Activated naive CD4-positive, alpha-beta T cell treated with anti-CD3 and anti-CD28 coated beads for 36 hours (primary cell): Measurements from ENCODE around the gene HMCES. TPM values are rescaled to one million over a fixed set of nuclear protein-coding genes. Genes with fewer than 3 reads are reported as not detected.
"Not testable (repeated sequence)": the region's sequence is repeated elsewhere in the genome, so short reads cannot be mapped to it uniquely, and the experiment has no call there.

Source experiments
- CTCF ChIA-PET: fragments of 350-600 bp; sonication (Branson Sonifier 250); formaldehyde crosslinking; loops from one replicate; lab custom pipeline; 2021; ENCODE audit warnings: antibody characterized with exemption; lab: Charles Lee
- DNase-seq: peaks from one replicate; pipeline ENCODE4 v3.0.0-alpha.2; 2020
- H3K27ac Mint-ChIP-seq: one replicate; pipeline ENCODE4 v1.8.0; 2021; ENCODE audit warnings: mild to moderate bottlenecking, mixed read lengths
- H3K27me3 Mint-ChIP-seq: one replicate; pipeline ENCODE4 v1.8.0; 2021; ENCODE audit warnings: low read depth, mixed read lengths
- H3K36me3 Mint-ChIP-seq: one replicate; pipeline ENCODE4 v1.8.0; 2021; ENCODE audit warnings: low read depth, mixed read lengths
- H3K4me1 Mint-ChIP-seq: one replicate; pipeline ENCODE4 v1.8.0; 2021; ENCODE audit warnings: low read depth, mixed read lengths
- H3K4me3 Mint-ChIP-seq: one replicate; pipeline ENCODE4 v1.8.0; 2021; ENCODE audit warnings: mild to moderate bottlenecking, moderate library complexity, mixed read lengths
- H3K9me3 Mint-ChIP-seq: one replicate; pipeline ENCODE4 v1.8.0; 2021; ENCODE audit warnings: mixed read lengths
- intact Hi-C: fragments of 100-400 bp; cut with micrococcal nuclease; formaldehyde crosslinking; loops from one replicate; pipeline ENCODE4 v1.15.1; 2023
- total RNA-seq, 2 experiments: library from RNA; stranded (reverse); gene quantifications; one replicate each; pipeline ENCODE4 v1.2.3, GENCODE V29; 2021

Gene HMCES
- total RNA-seq, 2 experiments from 2014 or later = 35.0 to 35.8 TPM

DNA sequence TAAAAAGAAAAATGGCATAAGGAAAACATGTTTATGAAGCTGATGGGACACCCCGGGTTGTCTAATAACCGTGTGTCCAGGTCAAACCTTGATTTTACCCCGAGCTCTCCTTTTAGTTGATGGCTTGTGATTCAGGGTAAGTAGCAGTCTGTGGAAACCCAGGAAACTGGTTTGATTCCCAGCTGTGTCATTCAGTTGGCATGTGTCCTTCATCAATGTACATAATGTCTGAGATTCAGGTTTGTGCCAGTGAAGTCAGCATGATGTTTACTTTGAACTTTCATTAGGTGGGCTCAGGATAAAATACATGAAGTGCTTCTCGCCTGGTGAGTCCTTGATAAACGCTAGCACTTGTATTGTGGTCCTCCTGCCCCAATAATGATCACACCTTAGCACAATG is 33.5 kb upstream of the HMCES start:
- Mint-ChIP-seq H3K27me3 (no peaks in the 10 kb centered on the region), H3K4me3 (no peak overlapping the region), H3K27ac (peak overlapping the region; percentile 46), H3K36me3 (peaks cover 2% of the 10 kb centered on the region), H3K4me1 (peaks cover 20% of the 10 kb centered on the region), H3K9me3 (no peaks in the 10 kb centered on the region)
- intact Hi-C loops = loop anchor here (1.0 to 2.0 kb wide), 6 partner anchors 84 to 368 kb away; partner anchors contain the start of gene ISY1
- CTCF ChIA-PET = interaction anchor here (0.6 to 5.9 kb wide), 37 partner anchors 8 to 370 kb away, joined by 3 to 90 read pairs (median 4); no protein-coding TSS in a partner anchor
- DNase-seq = no peak

DNA sequence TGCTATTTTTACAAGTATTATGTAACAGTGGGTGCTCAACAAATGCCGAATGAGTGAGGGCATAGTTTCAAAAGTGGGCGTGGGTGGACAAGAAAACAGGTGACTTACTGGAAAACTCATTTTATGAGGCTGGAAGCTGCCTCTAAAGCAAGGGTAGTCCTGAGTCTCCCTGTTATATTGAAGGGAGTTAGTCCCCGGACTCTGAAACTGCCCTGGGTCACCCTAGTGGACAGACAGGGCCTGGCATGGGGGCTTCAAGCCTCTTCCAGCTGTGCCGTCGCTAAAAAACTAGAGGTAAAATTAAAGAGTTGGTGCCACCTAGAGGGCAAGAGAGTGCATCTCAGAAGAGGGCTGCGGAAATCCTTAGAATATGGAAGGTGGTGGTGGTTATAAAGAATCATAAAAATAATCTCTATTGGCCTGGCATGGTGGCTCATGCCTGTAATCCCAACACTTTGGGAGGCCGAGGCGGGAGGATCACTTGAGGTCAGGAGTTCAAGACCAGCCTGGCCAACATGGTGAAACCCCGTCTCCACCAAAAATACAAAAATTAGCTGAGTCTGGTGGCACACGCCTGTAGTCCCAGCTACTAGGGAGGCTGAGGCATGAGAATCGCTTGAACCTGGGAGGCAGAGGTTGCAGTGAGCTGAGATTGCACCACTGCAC is 32.9 kb upstream of the HMCES start:
- not testable (repeated sequence) for H3K4me3 Mint-ChIP-seq, H3K9me3 Mint-ChIP-seq, H3K36me3 Mint-ChIP-seq, H3K27me3 Mint-ChIP-seq
- CTCF ChIA-PET = interaction anchor here (0.7 to 5.9 kb wide), 45 partner anchors 9 to 375 kb away, joined by 3 to 90 read pairs (median 4); partner anchors contain the start of gene RAB43
- DNase-seq = peak; percentile 79
- peak overlapping the region; percentile 46 for H3K27ac Mint-ChIP-seq
- peaks cover 26% of the 10 kb centered on the region for H3K4me1 Mint-ChIP-seq
- intact Hi-C loops = loop anchor here (1.0 to 2.0 kb wide), 6 partner anchors 84 to 369 kb away; partner anchors contain the start of gene ISY1

DNA sequence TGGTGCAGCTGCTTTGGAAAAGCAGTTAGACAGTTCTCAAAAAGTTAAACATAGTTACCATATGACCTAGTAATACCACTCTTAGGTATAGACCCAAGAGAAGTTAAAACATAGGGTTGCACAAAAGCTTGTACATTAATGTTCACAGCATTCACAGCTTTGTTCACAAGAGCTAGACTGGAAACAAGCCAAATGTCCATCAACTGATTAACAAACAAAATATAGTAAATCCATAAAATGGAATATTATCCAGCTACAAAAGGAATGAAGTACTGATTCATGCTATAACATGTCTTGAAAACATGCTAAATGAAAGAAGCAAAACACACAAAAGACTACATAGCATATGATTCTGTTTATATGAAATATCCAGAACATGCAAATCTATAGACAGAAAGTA is 32.0 kb upstream of the HMCES start:
- H3K9me3 Mint-ChIP-seq = no peaks in the 10 kb centered on the region
- H3K4me1 Mint-ChIP-seq = peaks cover 27% of the 10 kb centered on the region
- intact Hi-C loops = no loop called here
- DNase-seq = no peak
- CTCF ChIA-PET = interaction anchor here (0.7 to 5.9 kb wide), 27 partner anchors 10 to 376 kb away, joined by 3 to 90 read pairs (median 6); partner anchors contain the start of gene RAB43
- H3K4me3 Mint-ChIP-seq = no peak overlapping the region
- no peaks in the 10 kb centered on the region for H3K27me3 Mint-ChIP-seq
- peaks cover 8% of the 10 kb centered on the region for H3K36me3 Mint-ChIP-seq
- H3K27ac Mint-ChIP-seq = no peak overlapping the region

DNA sequence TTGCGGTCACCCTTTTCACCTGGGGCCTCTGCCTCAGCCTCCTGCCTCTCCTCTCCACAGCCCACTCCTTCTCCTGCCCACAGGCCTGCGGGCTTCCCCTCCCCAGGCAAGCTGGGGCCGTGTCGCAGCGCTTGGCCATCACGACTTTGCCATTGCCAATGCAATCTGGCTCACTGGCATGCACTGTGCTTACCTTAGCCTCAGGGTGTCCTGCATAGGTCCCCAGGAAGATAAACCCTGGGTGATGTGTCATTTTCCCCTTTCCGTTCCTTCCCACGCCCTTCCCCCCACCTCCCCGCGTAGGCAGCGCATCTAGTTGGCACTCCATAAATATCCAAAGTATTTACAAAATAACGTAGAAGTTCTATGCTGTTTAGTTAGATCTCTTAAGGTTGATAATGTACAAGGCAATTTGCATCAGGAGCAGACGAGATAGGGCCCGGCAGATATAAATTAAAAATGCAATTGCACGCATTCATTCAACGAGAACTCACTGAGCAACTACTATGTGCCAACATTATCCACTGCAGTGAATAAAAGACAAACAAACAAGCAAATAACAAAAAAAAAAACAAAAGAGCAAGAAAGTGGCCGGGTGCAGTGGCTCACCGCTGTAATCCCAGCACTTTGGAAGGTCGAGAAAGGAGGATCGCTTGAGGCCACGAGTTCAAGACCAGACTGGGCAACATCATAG is 30.2 kb upstream of the HMCES start:
- intact Hi-C loops = no loop called here
- Mint-ChIP-seq H3K27ac (peak overlapping the region; percentile 89), H3K9me3 (no peaks in the 10 kb centered on the region), H3K36me3 (peaks cover 20% of the 10 kb centered on the region), H3K4me1 (peaks cover 33% of the 10 kb centered on the region), H3K27me3 (no peaks in the 10 kb centered on the region), H3K4me3 (peak overlapping the region; percentile 95)
- no peak for DNase-seq
- CTCF ChIA-PET = interaction anchor here (0.8 to 5.9 kb wide), 4 partner anchors 86 to 278 kb away, joined by 3 to 54 read pairs (median 27); no protein-coding TSS in a partner anchor

DNA sequence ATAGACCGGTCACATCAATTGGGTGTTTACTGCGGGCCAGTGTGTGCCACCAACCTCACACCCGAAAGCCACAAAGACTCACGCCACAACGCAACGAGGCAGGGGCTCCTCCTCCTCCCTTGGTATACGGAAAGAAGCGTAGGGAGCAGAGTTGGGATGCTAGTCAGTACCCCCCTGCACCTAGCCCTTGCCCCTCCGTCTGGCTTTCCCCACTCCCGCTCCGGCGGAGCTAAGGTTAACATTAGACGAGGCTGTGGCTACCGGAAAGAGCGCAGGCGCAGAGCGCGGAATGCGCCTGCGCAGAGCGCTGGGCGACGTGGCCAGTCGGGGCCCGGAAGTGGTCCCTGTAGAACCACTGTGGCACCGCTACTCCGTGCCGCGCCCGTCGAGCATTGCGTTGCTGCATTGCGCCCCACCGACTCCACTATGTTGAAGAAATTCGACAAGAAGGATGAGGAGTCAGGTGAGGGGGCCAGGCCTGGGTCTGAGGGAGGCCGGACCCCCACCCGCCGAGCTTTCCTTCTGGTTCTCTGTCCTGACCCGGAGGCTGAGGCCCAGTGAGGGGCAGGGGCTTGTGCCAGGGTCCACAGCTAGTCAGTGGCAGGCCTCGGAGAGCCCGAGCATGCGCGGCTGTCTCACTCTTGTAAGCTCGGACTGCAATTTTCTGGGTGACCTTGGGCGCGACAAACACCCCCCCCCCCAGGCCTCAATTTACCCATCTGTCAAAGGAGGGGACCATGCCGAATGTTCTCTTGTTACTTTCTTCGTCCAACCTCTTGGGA is 29.2 kb upstream of the HMCES start, which contains the start of gene COPG1:
Gene COPG1, plus strand, starts transcription at position 323 of the 782 bp plus-strand sequence. Its CDS starts 104 bp downstream, at position 427.
- intact Hi-C loops = loop anchor here (1.0 kb wide), 6 partner anchors 29 to 222 kb away; partner anchors contain the start of genes HMCES and ISY1
- peaks cover 33% of the 10 kb centered on the region for H3K4me1 Mint-ChIP-seq
- H3K9me3 Mint-ChIP-seq = no peaks in the 10 kb centered on the region
- peak within 1 kb of the TSS; percentile 95 for H3K4me3 Mint-ChIP-seq
- peak within 1 kb of the TSS; percentile 89 for H3K27ac Mint-ChIP-seq
- CTCF ChIA-PET = interaction anchor here (0.6 to 5.9 kb wide), 11 partner anchors 14 to 279 kb away, joined by 3 to 54 read pairs (median 4); a partner anchor contains a TSS
- peak; percentile 86 for DNase-seq
- H3K27me3 Mint-ChIP-seq = no peaks in the 10 kb centered on the region
- H3K36me3 Mint-ChIP-seq = peaks cover 27% of the 10 kb centered on the region

DNA sequence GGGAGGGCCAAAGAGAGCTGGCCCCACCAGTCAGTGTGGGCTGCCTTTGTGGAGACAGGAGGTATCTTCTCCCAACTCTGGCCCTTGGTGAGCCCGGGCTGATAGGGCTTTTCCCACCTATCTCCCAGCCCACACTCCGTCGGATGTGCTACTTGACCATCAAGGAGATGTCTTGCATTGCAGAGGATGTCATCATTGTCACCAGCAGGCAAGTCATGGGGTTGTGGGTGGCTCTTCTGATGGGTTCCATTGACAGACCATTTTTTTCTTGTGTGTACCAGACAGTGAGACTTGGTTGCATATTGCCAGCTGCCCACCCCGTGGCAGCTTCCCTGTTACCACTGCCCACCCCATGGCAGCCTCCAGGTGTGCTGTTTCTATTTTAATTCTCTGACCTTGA is 25.9 kb upstream of the HMCES start:
- H3K36me3 Mint-ChIP-seq = peaks cover 35% of the 10 kb centered on the region

DNA sequence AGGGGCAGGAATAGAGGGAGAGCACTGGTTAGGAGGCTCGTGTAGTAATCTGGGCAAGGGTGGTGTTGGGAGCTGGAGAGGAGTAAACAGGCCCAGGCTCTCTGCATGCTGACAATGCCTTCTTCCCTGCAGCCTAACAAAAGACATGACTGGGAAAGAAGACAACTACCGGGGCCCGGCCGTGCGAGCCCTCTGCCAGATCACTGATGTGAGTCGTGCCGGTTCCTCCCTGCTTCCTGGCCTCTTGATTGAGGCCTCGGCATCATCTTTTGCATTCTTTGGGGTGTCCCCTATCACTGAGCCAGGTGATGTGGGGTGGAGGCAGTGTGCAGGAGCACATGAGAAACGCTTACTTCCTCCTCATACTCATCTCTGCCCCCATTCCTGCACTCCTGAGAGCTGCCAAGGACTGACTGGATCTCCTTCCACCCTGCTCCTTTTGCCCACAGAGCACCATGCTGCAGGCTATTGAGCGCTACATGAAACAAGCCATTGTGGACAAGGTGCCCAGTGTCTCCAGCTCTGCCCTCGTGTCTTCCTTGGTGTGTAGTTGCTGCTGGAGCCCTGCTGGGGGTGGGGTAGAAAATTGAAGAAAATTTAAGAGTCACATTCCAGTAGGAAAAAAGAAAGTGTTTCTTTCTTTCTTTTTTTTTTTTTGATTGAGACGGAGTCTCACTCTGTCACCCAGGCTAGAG is 24.0 kb upstream of the HMCES start:
- H3K36me3 Mint-ChIP-seq = peaks cover 36% of the 10 kb centered on the region
- H3K27me3 Mint-ChIP-seq = no peaks in the 10 kb centered on the region
- intact Hi-C loops = no loop called here
- CTCF ChIA-PET = interaction anchor here (0.6 to 1.2 kb wide), 3 partner anchors 13 to 513 kb away, joined by 3 read pairs; no protein-coding TSS in a partner anchor
- H3K4me3 Mint-ChIP-seq = no peak overlapping the region
- no peak overlapping the region for H3K27ac Mint-ChIP-seq
- DNase-seq = no peak
- peaks cover 15% of the 10 kb centered on the region for H3K4me1 Mint-ChIP-seq
- H3K9me3 Mint-ChIP-seq = no peaks in the 10 kb centered on the region

More for the DNA sequence above, 25.9 kb upstream of the HMCES start:
- Mint-ChIP-seq H3K9me3 (no peaks in the 10 kb centered on the region), H3K4me1 (peaks cover 27% of the 10 kb centered on the region), H3K27me3 (no peaks in the 10 kb centered on the region), H3K27ac (no peak overlapping the region), H3K4me3 (no peak overlapping the region)
- intact Hi-C loops = no loop called here
- DNase-seq = no peak
- CTCF ChIA-PET = interaction anchor here (1.4 to 4.2 kb wide), 2 partner anchors 199 to 282 kb away, joined by 5 to 44 read pairs; no protein-coding TSS in a partner anchor

DNA sequence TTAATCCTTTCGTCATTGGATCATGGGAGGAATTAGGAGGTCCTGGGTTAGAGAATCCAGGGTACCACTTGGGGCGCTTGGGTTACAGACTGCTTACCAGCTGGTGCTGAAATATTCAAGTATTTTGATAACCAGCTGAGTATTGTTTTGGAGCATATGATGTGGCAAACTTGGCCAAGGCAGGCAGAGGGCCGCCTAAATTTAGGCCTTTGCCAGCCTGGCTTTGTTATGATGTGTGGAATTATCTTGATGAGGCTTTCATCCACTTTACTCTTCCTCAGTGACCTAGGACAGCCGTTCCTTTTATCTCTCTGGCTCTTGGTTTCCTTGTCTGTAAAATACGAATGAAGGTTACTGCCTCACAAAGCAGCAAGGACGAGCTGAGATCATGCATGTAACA is 22.4 kb upstream of the HMCES start:
- H3K36me3 Mint-ChIP-seq = peaks cover 38% of the 10 kb centered on the region
- H3K4me3 Mint-ChIP-seq = no peak overlapping the region
- no peak overlapping the region for H3K27ac Mint-ChIP-seq
- CTCF ChIA-PET = interaction anchor here (1.6 kb wide), 1 partner anchor 10 kb away, joined by 5 read pairs; no protein-coding TSS in a partner anchor
- H3K9me3 Mint-ChIP-seq = no peaks in the 10 kb centered on the region
- H3K4me1 Mint-ChIP-seq = peaks cover 7% of the 10 kb centered on the region
- intact Hi-C loops = no loop called here
- no peaks in the 10 kb centered on the region for H3K27me3 Mint-ChIP-seq
- no peak for DNase-seq

DNA sequence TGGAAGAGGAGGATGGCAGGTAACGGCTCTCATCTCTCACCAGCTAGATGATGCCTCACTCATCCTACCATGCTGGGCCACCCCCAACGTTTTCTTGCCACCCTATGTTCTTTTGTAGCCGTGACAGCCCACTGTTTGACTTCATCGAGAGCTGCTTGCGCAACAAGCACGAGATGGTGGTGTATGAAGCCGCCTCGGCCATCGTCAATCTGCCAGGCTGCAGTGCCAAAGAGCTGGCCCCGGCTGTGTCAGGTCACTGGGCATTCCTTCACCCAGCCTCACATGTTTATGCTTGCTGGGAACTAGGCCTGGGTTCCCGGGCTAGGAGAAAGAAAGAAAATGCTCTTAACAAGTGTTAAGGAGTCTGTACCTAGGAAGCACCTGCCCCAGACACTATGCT is 21.1 kb upstream of the HMCES start:
- Mint-ChIP-seq H3K27ac (no peak overlapping the region), H3K9me3 (no peaks in the 10 kb centered on the region), H3K4me1 (peaks cover 4% of the 10 kb centered on the region), H3K27me3 (no peaks in the 10 kb centered on the region), H3K36me3 (peaks cover 34% of the 10 kb centered on the region), H3K4me3 (no peak overlapping the region)
- no peak for DNase-seq
- CTCF ChIA-PET = interaction anchor here (1.6 kb wide), 1 partner anchor 11 kb away, joined by 5 read pairs; no protein-coding TSS in a partner anchor
- intact Hi-C loops = no loop called here

DNA sequence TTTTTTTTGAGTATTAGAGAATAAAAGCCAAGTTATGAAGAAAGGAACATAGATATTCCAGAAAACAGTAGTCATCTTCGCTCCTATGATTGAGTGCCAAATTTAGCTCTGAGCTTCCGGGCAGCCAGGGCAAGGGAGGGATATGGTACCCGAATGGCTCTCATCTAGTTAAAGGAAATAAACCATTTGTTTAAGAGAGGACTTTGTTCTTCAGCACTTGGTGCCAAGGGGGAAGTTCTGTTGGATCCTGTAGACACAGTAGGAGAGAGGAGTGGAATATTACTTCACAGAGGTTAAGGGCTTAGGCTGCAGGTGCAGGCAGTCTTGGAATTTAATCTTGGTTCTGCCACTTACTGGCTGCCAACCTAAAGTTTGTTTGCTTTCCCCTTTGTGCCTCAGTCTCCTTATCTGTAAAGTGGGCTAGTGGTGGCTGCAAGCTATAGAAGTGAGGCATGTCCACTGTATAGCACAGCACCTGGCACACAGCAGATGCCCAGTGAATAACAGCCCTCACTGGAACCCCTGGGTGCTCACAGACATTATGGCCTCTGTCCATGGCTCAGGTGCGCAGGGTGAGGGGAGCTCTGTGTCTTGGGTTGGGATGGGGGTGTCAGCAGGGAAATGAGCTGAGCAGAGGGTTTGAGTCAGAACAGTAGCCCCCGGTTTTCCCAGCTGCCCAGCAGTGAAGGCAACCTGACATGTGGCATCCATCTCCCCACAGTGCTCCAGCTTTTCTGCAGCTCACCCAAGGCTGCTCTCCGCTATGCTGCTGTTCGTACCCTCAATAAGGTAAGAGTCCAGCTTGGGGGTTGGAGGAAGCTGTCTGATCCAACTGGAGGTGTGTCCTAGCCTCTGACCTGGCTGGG is 18.8 kb upstream of the HMCES start:
- Mint-ChIP-seq H3K9me3 (no peaks in the 10 kb centered on the region), H3K27me3 (no peaks in the 10 kb centered on the region), H3K27ac (no peak overlapping the region), H3K4me1 (peaks cover 4% of the 10 kb centered on the region), H3K36me3 (peaks cover 28% of the 10 kb centered on the region), H3K4me3 (no peak overlapping the region)
- no peak for DNase-seq
- CTCF ChIA-PET = interaction anchor here (0.5 kb wide), 1 partner anchor 12 kb away, joined by 3 read pairs; no protein-coding TSS in a partner anchor
- intact Hi-C loops = no loop called here
